SK-N-SH (cell line): ENCODE results near the gene WASF2.
"Not testable (repeated sequence)": the region's sequence is repeated elsewhere in the genome, so short reads cannot be mapped to it uniquely, and the experiment has no call there.

ENCODE experiments used
- EP300 ChIP-seq, 2 experiments: IDR thresholded peaks; 2 replicates each; pipeline versions ENCODE4 v1.4.0 to v1.6.1; 2012; ENCODE audit warnings: borderline replicate concordance in 1 of 2, low read depth in 1 of 2, low read length in 1 of 2
- RCOR1 ChIP-seq: fragments of 150-350 bp; IDR thresholded peaks from 2 replicates; pipeline ENCODE4 v1.6.1; 2017; ENCODE audit warnings: antibody characterized with exemption, low read length
- TF ChIP-seq, protein P1 (sequence below): IDR thresholded peaks from 2 replicates; pipeline ENCODE4 v1.4.0; 2012; ENCODE audit warnings: low read depth, borderline replicate concordance
- TF ChIP-seq, protein P2 (sequence below): fragments of 200-600 bp; sonication (generic); IDR thresholded peaks from 2 replicates; pipeline ENCODE4 v1.6.1; 2017; ENCODE audit warnings: antibody characterized with exemption, mild to moderate bottlenecking, moderate library complexity
- TF ChIP-seq, protein P3 (sequence below): IDR thresholded peaks from 2 replicates; pipeline ENCODE4 v1.4.0; 2012; ENCODE audit warnings: low read depth, borderline replicate concordance

DNA sequence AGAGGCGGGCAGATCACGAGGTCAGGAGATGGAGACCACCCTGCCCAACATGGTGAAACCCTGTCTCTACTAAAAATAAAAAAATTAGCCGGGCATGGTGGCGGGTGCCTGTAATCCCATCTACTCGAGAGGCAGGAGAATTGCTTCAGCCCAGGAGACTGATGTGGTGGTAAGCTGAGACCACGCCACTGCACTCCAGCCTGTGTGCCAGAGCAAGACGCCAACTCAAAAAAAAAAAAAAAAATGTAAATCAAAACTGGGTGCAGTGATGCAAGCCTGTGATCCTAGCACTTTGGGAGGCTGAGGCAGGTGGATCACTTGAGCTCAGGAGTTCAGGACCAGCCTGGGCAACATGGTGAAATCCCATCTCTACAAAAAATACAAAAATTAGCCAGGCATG is 17.9 kb downstream of the WASF2 start:
- TF ChIP-seq, protein P1, sequence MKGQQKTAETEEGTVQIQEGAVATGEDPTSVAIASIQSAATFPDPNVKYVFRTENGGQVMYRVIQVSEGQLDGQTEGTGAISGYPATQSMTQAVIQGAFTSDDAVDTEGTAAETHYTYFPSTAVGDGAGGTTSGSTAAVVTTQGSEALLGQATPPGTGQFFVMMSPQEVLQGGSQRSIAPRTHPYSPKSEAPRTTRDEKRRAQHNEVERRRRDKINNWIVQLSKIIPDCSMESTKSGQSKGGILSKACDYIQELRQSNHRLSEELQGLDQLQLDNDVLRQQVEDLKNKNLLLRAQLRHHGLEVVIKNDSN, result not testable (repeated sequence)
- TF ChIP-seq, protein P2, sequence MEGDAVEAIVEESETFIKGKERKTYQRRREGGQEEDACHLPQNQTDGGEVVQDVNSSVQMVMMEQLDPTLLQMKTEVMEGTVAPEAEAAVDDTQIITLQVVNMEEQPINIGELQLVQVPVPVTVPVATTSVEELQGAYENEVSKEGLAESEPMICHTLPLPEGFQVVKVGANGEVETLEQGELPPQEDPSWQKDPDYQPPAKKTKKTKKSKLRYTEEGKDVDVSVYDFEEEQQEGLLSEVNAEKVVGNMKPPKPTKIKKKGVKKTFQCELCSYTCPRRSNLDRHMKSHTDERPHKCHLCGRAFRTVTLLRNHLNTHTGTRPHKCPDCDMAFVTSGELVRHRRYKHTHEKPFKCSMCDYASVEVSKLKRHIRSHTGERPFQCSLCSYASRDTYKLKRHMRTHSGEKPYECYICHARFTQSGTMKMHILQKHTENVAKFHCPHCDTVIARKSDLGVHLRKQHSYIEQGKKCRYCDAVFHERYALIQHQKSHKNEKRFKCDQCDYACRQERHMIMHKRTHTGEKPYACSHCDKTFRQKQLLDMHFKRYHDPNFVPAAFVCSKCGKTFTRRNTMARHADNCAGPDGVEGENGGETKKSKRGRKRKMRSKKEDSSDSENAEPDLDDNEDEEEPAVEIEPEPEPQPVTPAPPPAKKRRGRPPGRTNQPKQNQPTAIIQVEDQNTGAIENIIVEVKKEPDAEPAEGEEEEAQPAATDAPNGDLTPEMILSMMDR, result not testable (repeated sequence)
- not testable (repeated sequence) for TF ChIP-seq RCOR1; EP300 (IDR thresholded peaks at IDR 0.05; ENCODE audit: borderline replicate concordance in 1 of 2, low read depth in 1 of 2, low read length in 1 of 2)
- TF ChIP-seq, protein P3, sequence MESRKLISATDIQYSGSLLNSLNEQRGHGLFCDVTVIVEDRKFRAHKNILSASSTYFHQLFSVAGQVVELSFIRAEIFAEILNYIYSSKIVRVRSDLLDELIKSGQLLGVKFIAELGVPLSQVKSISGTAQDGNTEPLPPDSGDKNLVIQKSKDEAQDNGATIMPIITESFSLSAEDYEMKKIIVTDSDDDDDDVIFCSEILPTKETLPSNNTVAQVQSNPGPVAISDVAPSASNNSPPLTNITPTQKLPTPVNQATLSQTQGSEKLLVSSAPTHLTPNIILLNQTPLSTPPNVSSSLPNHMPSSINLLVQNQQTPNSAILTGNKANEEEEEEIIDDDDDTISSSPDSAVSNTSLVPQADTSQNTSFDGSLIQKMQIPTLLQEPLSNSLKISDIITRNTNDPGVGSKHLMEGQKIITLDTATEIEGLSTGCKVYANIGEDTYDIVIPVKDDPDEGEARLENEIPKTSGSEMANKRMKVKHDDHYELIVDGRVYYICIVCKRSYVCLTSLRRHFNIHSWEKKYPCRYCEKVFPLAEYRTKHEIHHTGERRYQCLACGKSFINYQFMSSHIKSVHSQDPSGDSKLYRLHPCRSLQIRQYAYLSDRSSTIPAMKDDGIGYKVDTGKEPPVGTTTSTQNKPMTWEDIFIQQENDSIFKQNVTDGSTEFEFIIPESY, result not testable (repeated sequence)
